Measurements from ENCODE around the gene ALAD.

The ALAD gene

GRCh38 chr9:113343732-113344231 is 57.3 kb downstream of the ALAD start:
- DNase-seq: no peak

- DNase-seq: no peak
These were observed 59.2 kb downstream of the ALAD start for GRCh38 chr9:113341712-113342410.

GRCh38 chr9:113340011-113340699 is 60.9 kb downstream of the ALAD start, which contains the start of gene WDR31:
Gene WDR31 (minus strand): TSS chr9:113340275. CDS start chr9:113332022, 8,253 bp downstream.
- peak; percentile 91 to 93 for DNase-seq

DNA sequence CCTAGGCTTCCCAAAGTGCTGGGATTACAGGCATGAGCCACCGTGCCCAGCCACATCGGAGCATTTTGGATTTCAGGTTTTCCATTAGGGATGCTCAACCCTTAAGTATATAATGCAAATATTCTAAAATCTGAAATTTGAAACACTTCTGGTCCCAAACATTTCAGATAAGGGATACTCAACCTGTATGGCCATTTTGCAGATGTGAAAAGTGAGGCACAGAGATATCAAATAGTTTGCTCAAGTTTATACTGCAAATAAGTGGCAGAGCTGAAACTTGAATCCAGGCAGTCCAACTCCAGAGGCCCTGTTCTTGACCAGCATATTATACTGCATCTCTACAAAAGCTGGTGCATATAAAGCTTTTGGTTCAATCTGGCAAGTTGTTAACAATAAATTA is 63.4 kb downstream of the ALAD start:
- no peak for DNase-seq

Data from activated T-cell treated with anti-CD3 and anti-CD28 coated beads, Interleukin-2, amount 50 U/mL, for 48 hours (primary cell).